Neuronal stem cell (in vitro differentiated cells): ENCODE measurements around the gene DDAH1.

Experiments
- DNase-seq: peaks from one replicate; pipeline ENCODE4 v3.0.0-alpha.2; 2013; ENCODE audit warnings: low spot score
- H2AFZ ChIP-seq: one replicate; pipeline ENCODE4 v1.6.1; 2013; ENCODE audit warnings: mild to moderate bottlenecking, low read length, inconsistent platforms
- H2AK5ac ChIP-seq: 2 replicates; pipeline ENCODE4 v1.6.1; 2013; ENCODE audit warnings: low read depth, mild to moderate bottlenecking, inconsistent platforms, low read length, moderate library complexity, mixed read lengths
- H2BK120ac ChIP-seq: 2 replicates; pipeline ENCODE4 v1.6.1; 2013; ENCODE audit warnings: low read depth, mild to moderate bottlenecking, inconsistent platforms, low read length, moderate library complexity, mixed read lengths
- H2BK12ac ChIP-seq: one replicate; pipeline ENCODE4 v1.6.1; 2013; ENCODE audit warnings: low read length, inconsistent platforms
- H2BK15ac ChIP-seq: 2 replicates; pipeline ENCODE4 v1.6.1; 2013; ENCODE audit warnings: mild to moderate bottlenecking, low read length, inconsistent platforms, mixed read lengths
- H2BK5ac ChIP-seq: one replicate; pipeline ENCODE4 v1.6.1; 2013; ENCODE audit warnings: inconsistent platforms, mild to moderate bottlenecking, low read length, moderate library complexity
- H3K14ac ChIP-seq: one replicate; pipeline ENCODE4 v1.6.1; 2013; ENCODE audit warnings: low read length, inconsistent platforms
- H3K18ac ChIP-seq: 2 replicates; pipeline ENCODE4 v1.6.1; 2013; ENCODE audit warnings: low read length, inconsistent platforms
- H3K23ac ChIP-seq: 2 replicates; pipeline ENCODE4 v1.6.1; 2013; ENCODE audit warnings: low read depth, mild to moderate bottlenecking, mixed read lengths, low read length, inconsistent platforms; ENCODE audit not compliant: poor library complexity
- H3K27ac ChIP-seq: replicated peaks from 3 replicates; pipeline ENCODE4 v1.5.1; 2013; ENCODE audit warnings: low read length, inconsistent platforms
- H3K27me3 ChIP-seq, 3 experiments: 2 replicates each; pipeline ENCODE4 v1.6.1; 2013; ENCODE audit warnings: low read length in 3 of 3, mild to moderate bottlenecking in 2 of 3, inconsistent platforms in 1 of 3, low read depth in 1 of 3, mixed read lengths in 1 of 3, moderate library complexity in 1 of 3; ENCODE audit not compliant: control insufficient read depth in 3 of 3, insufficient read depth in 3 of 3
- H3K36me3 ChIP-seq, 2 donors: replicated peaks in 1 of 2; 2 replicates each; pipeline ENCODE4 v1.6.1; 2013; ENCODE audit warnings: low read length in 2 of 2; ENCODE audit not compliant: control insufficient read depth in 2 of 2, insufficient read depth in 2 of 2
- H3K4ac ChIP-seq: 2 replicates; pipeline ENCODE4 v1.6.1; 2013; ENCODE audit warnings: inconsistent platforms, mild to moderate bottlenecking, low read length, moderate library complexity
- H3K4me1 ChIP-seq, 2 donors: 1 replicate in 1 of 2; 2 replicates in 1 of 2; pipeline ENCODE4 v1.6.1; 2013; ENCODE audit warnings: low read length in 2 of 2, low read depth in 1 of 2; ENCODE audit not compliant: control insufficient read depth in 2 of 2, insufficient read depth in 1 of 2
- H3K4me2 ChIP-seq: one replicate; pipeline ENCODE4 v1.6.1; 2013; ENCODE audit warnings: mild to moderate bottlenecking, low read length, inconsistent platforms; ENCODE audit not compliant: insufficient read depth, poor library complexity, severe bottlenecking
- H3K4me3 ChIP-seq, 2 donors: 2 replicates each; pipeline ENCODE4 v1.5.1; 2013; ENCODE audit warnings: low read length in 2 of 2, mild to moderate bottlenecking in 2 of 2, inconsistent platforms in 1 of 2, moderate library complexity in 1 of 2
- H3K79me1 ChIP-seq: one replicate; pipeline ENCODE4 v1.6.1; 2013; ENCODE audit warnings: low read depth, mild to moderate bottlenecking, inconsistent platforms, low read length, moderate library complexity
- H3K9ac ChIP-seq: one replicate; pipeline ENCODE4 v1.6.1; 2013; ENCODE audit warnings: mild to moderate bottlenecking, low read depth, low read length, inconsistent platforms; ENCODE audit not compliant: poor library complexity
- H3K9me3 ChIP-seq, 2 donors: replicated peaks in 1 of 2; 2 replicates each; pipeline versions ENCODE3 to v1.6.1; 2013; ENCODE audit warnings: low read length in 2 of 2, mild to moderate bottlenecking in 2 of 2, inconsistent platforms in 1 of 2, low read depth in 1 of 2, mixed read lengths in 1 of 2, moderate library complexity in 1 of 2; ENCODE audit not compliant: control insufficient read depth in 2 of 2, insufficient read depth in 1 of 2
- H4K8ac ChIP-seq: one replicate; pipeline ENCODE4 v1.6.1; 2013; ENCODE audit warnings: low read depth, mild to moderate bottlenecking, inconsistent platforms, low read length, moderate library complexity
- H4K91ac ChIP-seq: one replicate; pipeline ENCODE4 v1.6.1; 2013; ENCODE audit warnings: low read length, low read depth, mild to moderate bottlenecking, inconsistent platforms; ENCODE audit not compliant: poor library complexity
- WGBS, 2 donors: extraction: QIAGEN DNeasy Blood & Tissue Kit; methylation state at CpG; one replicate each; pipeline ENCODE4 v1.1.7; 2013; ENCODE audit warnings: missing lambda C conversion rate in 2 of 2, mixed read lengths in 1 of 2; ENCODE audit not compliant: insufficient read length in 2 of 2, insufficient replicate concordance in 1 of 2; ENCODE audit errors: extremely low coverage in 2 of 2; 5-methylcytosine and 5-hydroxymethylcytosine counted together

DDAH1 gene

GRCh38 chr1:85427331-85427730 lies 37.6 kb downstream of the DDAH1 start:
- no peaks in the 10 kb centered on the region for H3K79me1 ChIP-seq
- no peaks in the 10 kb centered on the region for H3K36me3 ChIP-seq
- no peak overlapping the region for H2BK12ac ChIP-seq
- peaks cover 0 to 7% of the 10 kb centered on the region in 2 donors for H3K9me3 ChIP-seq
- H3K9ac ChIP-seq: no peak overlapping the region
- H3K4me2 ChIP-seq: no peak overlapping the region
- no peak overlapping the region for H3K4ac ChIP-seq
- no peak overlapping the region for H4K91ac ChIP-seq
- no peak overlapping the region for H2AK5ac ChIP-seq
- H3K27ac ChIP-seq: no peak overlapping the region
- H3K4me3 ChIP-seq: no peak overlapping the region
- no peak overlapping the region for H3K14ac ChIP-seq
- no peak overlapping the region for H3K23ac ChIP-seq
- no peak overlapping the region for H3K18ac ChIP-seq
- H2BK5ac ChIP-seq: no peak overlapping the region
- no peaks in the 10 kb centered on the region for H3K27me3 ChIP-seq
- no peak overlapping the region for H2BK120ac ChIP-seq
- no peak overlapping the region for H2BK15ac ChIP-seq
- H3K4me1 ChIP-seq: no peaks in the 10 kb centered on the region
- DNase-seq: no peak
- no CpG with 5 or more reads among the region's 1 CpG for WGBS, 2 donors
- H4K8ac ChIP-seq: no peak overlapping the region
- no peak overlapping the region for H2AFZ ChIP-seq

- Histone ChIP-seq H2AK5ac (no peak overlapping the region), H3K18ac (no peak overlapping the region), H2BK15ac (no peak overlapping the region), H3K36me3 (peaks cover 0 to 3% of the 10 kb centered on the region in 2 donors), H2AFZ (no peak overlapping the region), H3K9me3 (peaks cover 0 to 18% of the 10 kb centered on the region in 2 donors), H2BK5ac (no peak overlapping the region), H3K27me3 (no peaks in the 10 kb centered on the region), H3K27ac (no peak overlapping the region), H3K4me1 (no peaks in the 10 kb centered on the region), H2BK120ac (no peak overlapping the region), H4K91ac (no peak overlapping the region), H3K79me1 (no peaks in the 10 kb centered on the region), H3K4me2 (no peak overlapping the region), H3K14ac (no peak overlapping the region), H3K4me3 (no peak overlapping the region), H3K23ac (no peak overlapping the region), H4K8ac (no peak overlapping the region), H2BK12ac (no peak overlapping the region), H3K9ac (no peak overlapping the region), H3K4ac (no peak overlapping the region)
- no peak for DNase-seq
- WGBS, 2 donors: no CpG with 5 or more reads among the region's 1 CpG
Observed at GRCh38 chr1:85421179-85421578, 43.8 kb downstream of the DDAH1 start.

- no peak overlapping the region for H3K23ac ChIP-seq
- no peak overlapping the region for H2BK12ac ChIP-seq
- no peaks in the 10 kb centered on the region for H3K4me1 ChIP-seq
- no peak overlapping the region for H3K9ac ChIP-seq
- no peak overlapping the region for H2AFZ ChIP-seq
- WGBS, 2 donors: no CpG with 5 or more reads among the region's 1 CpG
- no peaks in the 10 kb centered on the region for H3K79me1 ChIP-seq
- H4K91ac ChIP-seq: no peak overlapping the region
- peaks cover 0 to 18% of the 10 kb centered on the region in 2 donors for H3K9me3 ChIP-seq
- H2BK120ac ChIP-seq: no peak overlapping the region
- H3K18ac ChIP-seq: no peak overlapping the region
- no peak for DNase-seq
- H2BK5ac ChIP-seq: no peak overlapping the region
- no peaks in the 10 kb centered on the region for H3K27me3 ChIP-seq
- no peak overlapping the region for H3K4me2 ChIP-seq
- H2BK15ac ChIP-seq: no peak overlapping the region
- H3K4ac ChIP-seq: no peak overlapping the region
- no peak overlapping the region for H4K8ac ChIP-seq
- no peak overlapping the region for H3K14ac ChIP-seq
- no peak overlapping the region for H3K27ac ChIP-seq
- H3K4me3 ChIP-seq: no peak overlapping the region
- no peak overlapping the region for H2AK5ac ChIP-seq
- H3K36me3 ChIP-seq: peaks cover 0 to 3% of the 10 kb centered on the region in 2 donors
Observed at GRCh38 chr1:85420199-85420598, 44.8 kb downstream of the DDAH1 start.

GRCh38 chr1:85417876-85418275 lies 47.1 kb downstream of the DDAH1 start:
- Histone ChIP-seq H2AK5ac (no peak overlapping the region), H2AFZ (no peak overlapping the region), H3K79me1 (no peaks in the 10 kb centered on the region), H3K4me1 (no peaks in the 10 kb centered on the region), H2BK5ac (no peak overlapping the region), H2BK12ac (no peak overlapping the region), H3K36me3 (peaks cover 0 to 3% of the 10 kb centered on the region in 2 donors), H3K9me3 (peaks cover 0 to 23% of the 10 kb centered on the region in 2 donors), H3K4ac (no peak overlapping the region), H2BK120ac (no peak overlapping the region), H3K14ac (no peak overlapping the region), H3K27ac (no peak overlapping the region), H2BK15ac (no peak overlapping the region), H4K91ac (no peak overlapping the region), H3K9ac (no peak overlapping the region), H4K8ac (no peak overlapping the region), H3K4me2 (no peak overlapping the region), H3K23ac (no peak overlapping the region), H3K18ac (no peak overlapping the region), H3K4me3 (no peak overlapping the region), H3K27me3 (no peaks in the 10 kb centered on the region)
- WGBS, 2 donors: no CpG with 5 or more reads among the region's 3 CpGs
- no peak for DNase-seq
